IMR-90 (cell line): ENCODE data around the gene MYCBP2. TPM values are rescaled to one million over a fixed set of nuclear protein-coding genes. Genes with fewer than 3 reads are reported as not detected.

Experiments
- ATAC-seq: fragments of 200-7000 bp; cut with Tn5 transposase; 2 replicates; pipeline ENCODE4 v1.9.1; 2020; ENCODE audit warnings: low read depth, mild to moderate bottlenecking, moderate library complexity
- BruUV-seq: library from RNA; stranded (reverse); fragments of 400-500 nt; replicated peaks from 2 replicates; lab custom pipeline; 2021; lab: Mats Ljungman, UMichigan
- CTCF ChIA-PET: fragments of 300-600 bp; formaldehyde crosslinking; extraction: SDS; loops from one replicate; lab custom pipeline; 2021; ENCODE audit warnings: antibody characterized with exemption; lab: Yijun Ruan, JAX
- POLR2A ChIA-PET: fragments of 300-600 bp; sonication (Branson Sonifier 250); formaldehyde crosslinking; loops from one replicate; lab custom pipeline; 2022; ENCODE audit warnings: antibody characterized with exemption; ENCODE audit not compliant: unreplicated experiment; lab: Charles Lee
- DNase-seq: peaks from one replicate; pipeline ENCODE4 v3.0.0; 2013
- H2AFZ ChIP-seq: replicated peaks from 2 replicates; pipeline ENCODE3; 2013; ENCODE audit warnings: low read length, mild to moderate bottlenecking; ENCODE audit not compliant: poor library complexity
- H2AK5ac ChIP-seq: 2 replicates; pipeline ENCODE4 v1.6.1; 2013; ENCODE audit warnings: low read depth, low read length, inconsistent platforms
- H2AK9ac ChIP-seq: replicated peaks from 2 replicates; pipeline ENCODE3; 2013; ENCODE audit warnings: mild to moderate bottlenecking, low read depth, low read length, moderate library complexity; ENCODE audit not compliant: poor library complexity
- H2BK120ac ChIP-seq: 2 replicates; pipeline ENCODE4 v1.6.1; 2013; ENCODE audit warnings: low read depth, low read length, inconsistent platforms
- H2BK15ac ChIP-seq: 3 replicates; pipeline ENCODE4 v1.6.1; 2013; ENCODE audit warnings: low read depth, low read length, inconsistent platforms
- H2BK20ac ChIP-seq: 2 replicates; pipeline ENCODE4 v1.6.1; 2013; ENCODE audit warnings: low read depth, mild to moderate bottlenecking, inconsistent platforms, low read length, moderate library complexity
- H2BK5ac ChIP-seq: 2 replicates; pipeline ENCODE4 v1.6.1; 2013; ENCODE audit warnings: mild to moderate bottlenecking, low read depth, low read length, inconsistent platforms; ENCODE audit not compliant: poor library complexity, severe bottlenecking
- H3K14ac ChIP-seq: replicated peaks from 2 replicates; pipeline ENCODE4 v1.6.1; 2013; ENCODE audit warnings: low read depth, low read length, inconsistent platforms
- H3K18ac ChIP-seq: 2 replicates; pipeline ENCODE4 v1.6.1; 2013; ENCODE audit warnings: low read depth, low read length, control low read depth
- H3K23ac ChIP-seq: 2 replicates; pipeline ENCODE4 v1.6.1; 2013; ENCODE audit warnings: low read depth, low read length, inconsistent platforms
- H3K27ac ChIP-seq: 2 replicates; pipeline ENCODE4 v1.5.1; 2013; ENCODE audit warnings: mild to moderate bottlenecking, control low read depth, low read length; ENCODE audit not compliant: insufficient read depth
- H3K27me3 ChIP-seq: 2 replicates; pipeline ENCODE4 v1.6.1; 2013; ENCODE audit warnings: low read length; ENCODE audit not compliant: control insufficient read depth, insufficient read depth
- H3K36me3 ChIP-seq: 2 replicates; pipeline ENCODE4 v1.6.1; 2013; ENCODE audit warnings: low read length, mixed read lengths; ENCODE audit not compliant: control insufficient read depth, insufficient read depth
- H3K4ac ChIP-seq: 2 replicates; pipeline ENCODE4 v1.6.1; 2013; ENCODE audit warnings: low read depth, low read length, inconsistent platforms
- H3K4me1 ChIP-seq: 2 replicates; pipeline ENCODE4 v1.6.1; 2013; ENCODE audit warnings: low read length, mixed read lengths; ENCODE audit not compliant: control insufficient read depth, insufficient read depth
- H3K4me2 ChIP-seq: 2 replicates; pipeline ENCODE4 v1.6.1; 2013; ENCODE audit warnings: low read depth, mild to moderate bottlenecking, control low read depth, low read length, moderate library complexity
- H3K4me3 ChIP-seq: 2 replicates; pipeline ENCODE4 v1.5.1; 2013; ENCODE audit warnings: low read depth, mild to moderate bottlenecking, control low read depth, low read length, moderate library complexity; ENCODE audit not compliant: insufficient read depth
- H3K56ac ChIP-seq: 2 replicates; pipeline ENCODE4 v1.6.1; 2013; ENCODE audit warnings: low read length, inconsistent platforms; ENCODE audit not compliant: insufficient read depth; ENCODE audit errors: extremely low read depth
- H3K79me1 ChIP-seq, 2 experiments: 2 replicates each; pipeline ENCODE4 v1.6.1; 2013; ENCODE audit warnings: low read length in 2 of 2, inconsistent platforms in 1 of 2, low read depth in 1 of 2
- H3K9ac ChIP-seq: 2 replicates; pipeline ENCODE4 v1.6.1; 2013; ENCODE audit warnings: low read depth, low read length, control low read depth
- H3K9me1 ChIP-seq: 2 replicates; pipeline ENCODE4 v1.6.1; 2013; ENCODE audit warnings: low read length, inconsistent platforms; ENCODE audit not compliant: insufficient read depth
- H3K9me3 ChIP-seq: 2 replicates; pipeline ENCODE4 v1.6.1; 2013; ENCODE audit warnings: low read length; ENCODE audit not compliant: control insufficient read depth, insufficient read depth
- H4K20me1 ChIP-seq: 2 replicates; pipeline ENCODE4 v1.6.1; 2013; ENCODE audit warnings: low read length, inconsistent platforms; ENCODE audit not compliant: insufficient read depth
- H4K5ac ChIP-seq: 2 replicates; pipeline ENCODE4 v1.6.1; 2013; ENCODE audit warnings: mild to moderate bottlenecking, low read depth, low read length, control low read depth
- H4K8ac ChIP-seq, 2 experiments: 2 replicates each; pipeline ENCODE4 v1.6.1; 2013; ENCODE audit warnings: low read depth in 2 of 2, low read length in 2 of 2, control low read depth in 1 of 2, inconsistent platforms in 1 of 2
- H4K91ac ChIP-seq: 2 replicates; pipeline ENCODE4 v1.6.1; 2013; ENCODE audit warnings: low read depth, low read length, inconsistent platforms; ENCODE audit not compliant: insufficient read depth
- CEBPB ChIP-seq: IDR thresholded peaks from 2 replicates; pipeline ENCODE4 v1.6.1; 2012; ENCODE audit warnings: low read depth, low read length, improper control_type of control experiment
- CHD1 ChIP-seq: IDR thresholded peaks from 2 replicates; pipeline ENCODE4 v1.6.1; 2012; ENCODE audit warnings: low read depth, low read length, improper control_type of control experiment
- FOS ChIP-seq: fragments of 150-350 bp; IDR thresholded peaks from 2 replicates; pipeline ENCODE4 v1.6.1; 2016; ENCODE audit warnings: low read depth, low read length
- MAFK ChIP-seq: IDR thresholded peaks from 2 replicates; pipeline ENCODE4 v1.6.1; 2012; ENCODE audit warnings: low read depth, low read length, improper control_type of control experiment
- POLR2A ChIP-seq: IDR thresholded peaks from 2 replicates; pipeline ENCODE4 v1.6.1; 2012; ENCODE audit warnings: mild to moderate bottlenecking, low read depth, low read length
- SMC3 ChIP-seq: fragments of 150-350 bp; IDR thresholded peaks from 2 replicates; pipeline ENCODE4 v1.6.1; 2016; ENCODE audit warnings: low read depth, mild to moderate bottlenecking, antibody characterized with exemption, low read length, moderate library complexity
- WGBS, 2 experiments: methylation state at CpG; one replicate each; pipeline versions ENCODE4 v1.1.5 to v1.1.7; 2013; ENCODE audit warnings: missing lambda C conversion rate in 2 of 2; ENCODE audit not compliant: insufficient read length in 1 of 2; ENCODE audit errors: extremely low coverage in 2 of 2; 5-methylcytosine and 5-hydroxymethylcytosine counted together
- dilution Hi-C: fragments of 300-500 bp; cut with HindIII; formaldehyde crosslinking; loops from one replicate; pipeline ENCODE4 v1.14.3; 2018; ENCODE audit warnings: low sequenced_read_pairs; ENCODE audit not compliant: unreplicated experiment
- in situ Hi-C: fragments of 300-500 bp; cut with MboI; formaldehyde crosslinking; loops from 3 replicates; pipeline ENCODE4 v1.14.3; 2019; ENCODE audit warnings: low sequenced_read_pairs, inconsistent platforms, mixed read lengths
- intact Hi-C: fragments of 100-400 bp; cut with micrococcal nuclease; formaldehyde crosslinking; loops from 2 replicates; pipeline ENCODE4 v1.10.0; 2022
- polyA plus RNA-seq, 3 experiments: library from polyadenylated mRNA; depleted of rRNA; stranded (reverse); fragments of >200 nt; gene quantifications; 2 replicates each; pipeline ENCODE4 v1.2.3, GENCODE V29; 2012; ENCODE audit warnings: low replicate concordance in 1 of 3
- total RNA-seq: library from RNA; depleted of rRNA; stranded (reverse); fragments of >200 nt; gene quantifications from 2 replicates; pipeline ENCODE4 v1.2.3, GENCODE V29; 2012

The MYCBP2 gene
- total and polyA plus RNA-seq, 2 of the 4 experiments (the other 2 are of a cell fraction) = 20.1 to 43.2 TPM

GRCh38 chr13:77093735-77094134, 233.2 kb downstream of the MYCBP2 start:
- Histone ChIP-seq H3K27ac (no peak overlapping the region), H2BK120ac (no peak overlapping the region), H4K20me1 (no peaks in the 10 kb centered on the region), H2BK15ac (no peak overlapping the region), H3K4me1 (no peaks in the 10 kb centered on the region), H2AK9ac (no peak overlapping the region), H4K8ac (no peak overlapping the region), H4K91ac (no peak overlapping the region), H3K9me3 (no peaks in the 10 kb centered on the region), H2BK20ac (no peak overlapping the region), H3K9me1 (no peaks in the 10 kb centered on the region), H2AFZ (no peak overlapping the region), H2AK5ac (no peak overlapping the region), H4K5ac (no peak overlapping the region), H3K27me3 (no peaks in the 10 kb centered on the region), H3K18ac (no peak overlapping the region), H3K14ac (no peak overlapping the region), H3K4me2 (no peak overlapping the region), H2BK5ac (no peak overlapping the region), H3K79me1 (no peaks in the 10 kb centered on the region), H3K36me3 (peaks cover 16% of the 10 kb centered on the region), H3K23ac (no peak overlapping the region), H3K56ac (no peak overlapping the region), H3K4me3 (no peak overlapping the region), H3K9ac (no peak overlapping the region), H3K4ac (no peak overlapping the region)
- no TSS peak for BruUV-seq
- DNase-seq (no peak), ATAC-seq (no peak)
- intact Hi-C loops = no loop called here
- dilution Hi-C loops = no loop called here
- TF ChIP-seq CEBPB = no peak
- no peak for TF ChIP-seq CHD1
- TF ChIP-seq FOS = no peak
- TF ChIP-seq SMC3 = no peak
- peak; percentile 95 for TF ChIP-seq MAFK
- no peak for TF ChIP-seq POLR2A
- CTCF ChIA-PET = no interaction called here
- POLR2A ChIA-PET = no interaction called here
- no CpG with 5 or more reads among the region's 1 CpG for WGBS, 2 experiments
- in situ Hi-C loops = no loop called here
